NB4 (cell line): Measurements from ENCODE around the gene CD300E.

ENCODE experiments used
- DNase-seq: peaks from one replicate; pipeline ENCODE4 v3.0.0; 2010; ENCODE audit warnings: low read depth
- H3K4me3 ChIP-seq: one replicate; pipeline ENCODE4 v1.5.1; 2011; ENCODE audit warnings: mild to moderate bottlenecking, low read depth, low read length, moderate library complexity
- MYC ChIP-seq: IDR thresholded peaks from 2 replicates; pipeline ENCODE4 v1.6.1; 2011; ENCODE audit warnings: low read depth, low read length
- POLR2A ChIP-seq: IDR thresholded peaks from 2 replicates; pipeline ENCODE4 v1.6.1; 2011; ENCODE audit warnings: mild to moderate bottlenecking; ENCODE audit not compliant: insufficient read length; ENCODE audit errors: extremely low read depth
- TF ChIP-seq, protein P1 (sequence below): IDR thresholded peaks from one replicate; pipeline ENCODE4 v1.5.1; 2012; ENCODE audit warnings: low read depth, low read length
- TF ChIP-seq, protein P2 (sequence below): IDR thresholded peaks from 2 replicates; pipeline ENCODE4 v1.6.1; 2011; ENCODE audit warnings: low read depth, low read length

The CD300E gene

DNA sequence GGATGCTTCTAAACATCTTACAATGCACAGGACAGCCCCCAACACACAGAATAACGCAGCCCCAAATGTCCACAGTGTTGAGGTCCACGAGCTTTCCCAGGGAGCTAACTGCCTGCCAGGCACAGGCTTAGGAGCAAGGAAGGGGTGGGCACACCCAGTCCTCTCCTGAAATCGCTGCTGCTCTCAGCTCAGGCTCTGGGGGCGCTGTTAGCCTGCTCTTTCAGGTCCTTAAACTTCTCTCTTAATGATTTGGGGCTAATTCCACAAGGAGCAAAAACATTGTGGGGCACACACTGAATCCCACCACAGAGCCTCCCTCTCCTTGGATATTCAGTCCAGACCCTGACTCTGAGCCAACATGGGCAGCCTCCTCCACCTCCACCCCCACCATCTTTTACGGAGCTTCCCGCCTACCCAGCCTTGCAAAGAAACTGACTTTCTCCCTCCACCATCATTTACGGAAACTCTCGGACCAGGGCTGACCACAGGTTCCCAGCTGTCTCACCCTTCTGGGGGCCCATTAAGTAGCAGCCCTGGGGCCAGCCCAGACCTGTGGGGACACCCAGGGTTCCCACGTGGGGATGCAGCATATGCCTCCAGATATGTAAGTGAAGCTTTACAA, 57.3 kb downstream of the CD300E start:
- DNase-seq: peak; percentile 58
- TF ChIP-seq, protein P1, sequence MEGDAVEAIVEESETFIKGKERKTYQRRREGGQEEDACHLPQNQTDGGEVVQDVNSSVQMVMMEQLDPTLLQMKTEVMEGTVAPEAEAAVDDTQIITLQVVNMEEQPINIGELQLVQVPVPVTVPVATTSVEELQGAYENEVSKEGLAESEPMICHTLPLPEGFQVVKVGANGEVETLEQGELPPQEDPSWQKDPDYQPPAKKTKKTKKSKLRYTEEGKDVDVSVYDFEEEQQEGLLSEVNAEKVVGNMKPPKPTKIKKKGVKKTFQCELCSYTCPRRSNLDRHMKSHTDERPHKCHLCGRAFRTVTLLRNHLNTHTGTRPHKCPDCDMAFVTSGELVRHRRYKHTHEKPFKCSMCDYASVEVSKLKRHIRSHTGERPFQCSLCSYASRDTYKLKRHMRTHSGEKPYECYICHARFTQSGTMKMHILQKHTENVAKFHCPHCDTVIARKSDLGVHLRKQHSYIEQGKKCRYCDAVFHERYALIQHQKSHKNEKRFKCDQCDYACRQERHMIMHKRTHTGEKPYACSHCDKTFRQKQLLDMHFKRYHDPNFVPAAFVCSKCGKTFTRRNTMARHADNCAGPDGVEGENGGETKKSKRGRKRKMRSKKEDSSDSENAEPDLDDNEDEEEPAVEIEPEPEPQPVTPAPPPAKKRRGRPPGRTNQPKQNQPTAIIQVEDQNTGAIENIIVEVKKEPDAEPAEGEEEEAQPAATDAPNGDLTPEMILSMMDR: peak; percentile 85
- TF ChIP-seq POLR2A (no peak), MYC (no peak)
- TF ChIP-seq, protein P2, sequence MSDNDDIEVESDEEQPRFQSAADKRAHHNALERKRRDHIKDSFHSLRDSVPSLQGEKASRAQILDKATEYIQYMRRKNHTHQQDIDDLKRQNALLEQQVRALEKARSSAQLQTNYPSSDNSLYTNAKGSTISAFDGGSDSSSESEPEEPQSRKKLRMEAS: no peak
- no peak overlapping the region for H3K4me3 ChIP-seq

DNA sequence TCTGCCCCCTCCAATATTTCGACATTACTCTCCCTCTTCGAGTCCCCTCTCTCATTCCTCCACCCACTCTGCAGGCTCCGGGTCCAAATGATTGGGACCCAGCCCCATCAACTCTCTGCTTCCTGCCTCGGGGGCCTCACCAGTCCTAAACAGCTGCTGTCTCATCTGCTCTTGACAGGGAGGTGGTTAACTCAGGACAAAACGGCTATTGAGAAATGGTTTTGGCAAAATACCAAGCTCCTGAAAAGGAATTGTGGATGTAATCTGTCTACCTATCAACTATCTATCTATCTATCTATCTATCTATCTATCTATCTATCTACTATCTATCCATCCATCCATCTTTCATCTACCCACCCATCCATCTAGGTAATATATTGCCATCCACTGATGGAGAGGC, 58.4 kb downstream of the CD300E start:
- TF ChIP-seq POLR2A: no peak
- H3K4me3 ChIP-seq: no peak overlapping the region
- DNase-seq: no peak

- no peak for DNase-seq
- H3K4me3 ChIP-seq: no peak overlapping the region
- TF ChIP-seq, protein P1: no peak
- TF ChIP-seq POLR2A: no peak
- TF ChIP-seq MYC: no peak
- TF ChIP-seq, protein P2: no peak
These were observed 60.2 kb downstream of the CD300E start for GRCh38 chr17:74563358-74563757.

DNA sequence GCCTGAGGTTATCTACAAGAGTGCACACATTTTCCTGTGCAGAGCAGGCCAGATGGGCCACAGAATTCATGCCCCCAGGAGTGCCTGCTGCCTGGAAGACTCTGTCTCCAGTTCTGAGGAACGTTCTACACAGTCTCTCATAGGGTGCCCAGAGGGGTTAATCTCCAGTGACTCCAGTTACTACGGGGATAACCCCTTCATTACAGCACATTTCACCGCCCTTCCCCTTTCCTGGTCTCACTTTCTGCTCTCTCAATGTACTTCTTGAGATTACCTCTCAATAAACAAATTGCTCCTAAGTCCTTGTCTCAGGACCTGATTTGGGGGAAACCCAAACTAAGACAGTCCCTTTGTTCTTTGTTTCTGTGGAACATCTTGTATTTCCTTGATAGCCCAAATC, 62.0 kb downstream of the CD300E start:
- H3K4me3 ChIP-seq: no peak overlapping the region
- no peak for DNase-seq
- TF ChIP-seq, protein P1: no peak
- TF ChIP-seq, protein P2: no peak
